RWPE2 (cell line): ENCODE data around the gene SUFU.
A peak's percentile ranks its signal among the peaks of the same experiment; 100 is the strongest.

Source experiments
- ATAC-seq: fragments of 200-7000 bp; cut with Tn5 transposase; 3 replicates; pipeline ENCODE4 v1.9.1; 2021; ENCODE audit warnings: low read depth
- DNase-seq: peaks from one replicate; pipeline ENCODE4 v3.0.0-alpha.2; 2020; ENCODE audit warnings: low spot score
- H3K27ac ChIP-seq: fragments of 450-650 bp; 2 replicates; pipeline ENCODE4 v1.5.1; 2017; ENCODE audit warnings: mild to moderate bottlenecking; ENCODE audit not compliant: poor library complexity, severe bottlenecking
- H3K27me3 ChIP-seq: fragments of 250-450 bp; sonication (Bioruptor Pico); 2 replicates; pipeline ENCODE4 v1.5.1; 2021; ENCODE audit warnings: mild to moderate bottlenecking, moderate library complexity; ENCODE audit not compliant: insufficient read depth, poor library complexity, severe bottlenecking
- H3K36me3 ChIP-seq: fragments of 250-450 bp; sonication (Bioruptor Pico); 2 replicates; pipeline ENCODE4 v1.5.1; 2020; ENCODE audit warnings: low read depth, mild to moderate bottlenecking, moderate library complexity
- H3K4me1 ChIP-seq: fragments of 250-450 bp; sonication (Bioruptor Pico); 2 replicates; pipeline ENCODE4 v1.5.1; 2021; ENCODE audit warnings: mild to moderate bottlenecking, moderate library complexity; ENCODE audit not compliant: insufficient read depth, poor library complexity, severe bottlenecking
- H3K4me3 ChIP-seq: fragments of 250-450 bp; sonication (Bioruptor Pico); 2 replicates; pipeline ENCODE4 v1.5.1; 2021; ENCODE audit warnings: mild to moderate bottlenecking, moderate library complexity; ENCODE audit not compliant: severe bottlenecking
- H3K9me3 ChIP-seq: fragments of 250-450 bp; sonication (Bioruptor Pico); 2 replicates; pipeline ENCODE4 v1.5.1; 2021; ENCODE audit warnings: mild to moderate bottlenecking, moderate library complexity; ENCODE audit not compliant: severe bottlenecking
- TF ChIP-seq, protein P1 (sequence below): fragments of 450-650 bp; IDR thresholded peaks from one replicate; pipeline ENCODE4 v1.5.1; 2017; ENCODE audit warnings: mild to moderate bottlenecking, moderate library complexity; ENCODE audit not compliant: poor library complexity, severe bottlenecking

SUFU gene

GRCh38 chr10:102583435-102584417 is 80.0 kb downstream of the SUFU start:
- peak; percentile 91 for ATAC-seq

DNA sequence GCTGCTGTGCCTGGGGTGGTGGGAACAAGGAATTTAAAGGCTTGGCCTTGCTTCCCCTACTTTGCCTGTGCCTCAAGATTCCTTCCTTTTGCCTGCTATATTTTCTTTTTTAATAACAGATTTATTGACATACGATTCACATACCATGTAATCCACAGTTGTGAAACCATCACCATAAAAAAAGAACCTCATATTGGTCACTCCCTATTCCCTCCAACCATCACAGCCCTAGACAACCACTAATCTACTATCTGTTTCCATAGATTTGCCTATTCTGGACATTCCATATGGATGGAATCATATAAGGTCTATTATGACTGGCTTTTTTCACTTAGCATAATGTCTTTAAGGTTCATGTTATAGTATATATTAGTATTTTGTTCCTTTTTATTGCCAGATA is 81.3 kb downstream of the SUFU start:
- no peaks in the 10 kb centered on the region for H3K9me3 ChIP-seq
- no peak overlapping the region for H3K4me3 ChIP-seq
- no peaks in the 10 kb centered on the region for H3K36me3 ChIP-seq
- H3K4me1 ChIP-seq, result no peaks in the 10 kb centered on the region
- no peaks in the 10 kb centered on the region for H3K27me3 ChIP-seq
- DNase-seq (no peak), ATAC-seq (no peak)
- TF ChIP-seq, protein P1, sequence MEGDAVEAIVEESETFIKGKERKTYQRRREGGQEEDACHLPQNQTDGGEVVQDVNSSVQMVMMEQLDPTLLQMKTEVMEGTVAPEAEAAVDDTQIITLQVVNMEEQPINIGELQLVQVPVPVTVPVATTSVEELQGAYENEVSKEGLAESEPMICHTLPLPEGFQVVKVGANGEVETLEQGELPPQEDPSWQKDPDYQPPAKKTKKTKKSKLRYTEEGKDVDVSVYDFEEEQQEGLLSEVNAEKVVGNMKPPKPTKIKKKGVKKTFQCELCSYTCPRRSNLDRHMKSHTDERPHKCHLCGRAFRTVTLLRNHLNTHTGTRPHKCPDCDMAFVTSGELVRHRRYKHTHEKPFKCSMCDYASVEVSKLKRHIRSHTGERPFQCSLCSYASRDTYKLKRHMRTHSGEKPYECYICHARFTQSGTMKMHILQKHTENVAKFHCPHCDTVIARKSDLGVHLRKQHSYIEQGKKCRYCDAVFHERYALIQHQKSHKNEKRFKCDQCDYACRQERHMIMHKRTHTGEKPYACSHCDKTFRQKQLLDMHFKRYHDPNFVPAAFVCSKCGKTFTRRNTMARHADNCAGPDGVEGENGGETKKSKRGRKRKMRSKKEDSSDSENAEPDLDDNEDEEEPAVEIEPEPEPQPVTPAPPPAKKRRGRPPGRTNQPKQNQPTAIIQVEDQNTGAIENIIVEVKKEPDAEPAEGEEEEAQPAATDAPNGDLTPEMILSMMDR, result no peak
- no peak overlapping the region for H3K27ac ChIP-seq

More at GRCh38 chr10:102583435-102584417, 80.0 kb downstream of the SUFU start:
- no peak for DNase-seq
- no peak overlapping the region for H3K4me3 ChIP-seq
- TF ChIP-seq, protein P1, result peak; percentile 91
- no peaks in the 10 kb centered on the region for H3K27me3 ChIP-seq
- no peak overlapping the region for H3K27ac ChIP-seq
- H3K36me3 ChIP-seq, result no peaks in the 10 kb centered on the region
- H3K4me1 ChIP-seq, result no peaks in the 10 kb centered on the region
- no peaks in the 10 kb centered on the region for H3K9me3 ChIP-seq

GRCh38 chr10:102586858-102587257 is 83.1 kb downstream of the SUFU start:
- H3K36me3 ChIP-seq, result no peaks in the 10 kb centered on the region
- H3K4me1 ChIP-seq, result no peaks in the 10 kb centered on the region
- DNase-seq (no peak), ATAC-seq (no peak)
- H3K4me3 ChIP-seq, result no peak overlapping the region
- H3K27ac ChIP-seq, result no peak overlapping the region
- H3K27me3 ChIP-seq, result no peaks in the 10 kb centered on the region
- TF ChIP-seq, protein P1, result no peak
- H3K9me3 ChIP-seq, result no peaks in the 10 kb centered on the region

DNA sequence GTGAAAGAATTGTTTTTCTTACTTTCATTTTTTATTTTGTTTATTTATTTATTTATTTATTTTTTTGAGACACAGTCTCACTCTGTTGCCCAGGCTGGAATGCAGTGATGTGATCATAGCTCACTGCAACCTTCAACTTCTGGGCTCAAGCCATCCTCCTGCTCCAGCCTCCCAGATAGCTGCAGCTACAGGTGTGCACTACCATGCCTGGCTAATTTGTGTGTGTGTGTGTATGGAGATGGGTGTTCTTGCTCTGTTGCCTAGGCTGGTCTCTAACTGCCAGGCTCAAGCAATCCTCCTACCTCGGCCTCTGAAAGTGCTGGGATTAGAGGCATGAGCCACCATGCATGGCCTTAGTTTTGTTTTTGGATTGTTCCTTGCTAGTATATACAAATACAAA is 85.1 kb downstream of the SUFU start:
- Histone ChIP-seq H3K4me3 (no peak overlapping the region), H3K27me3 (no peaks in the 10 kb centered on the region), H3K4me1 (no peaks in the 10 kb centered on the region), H3K36me3 (no peaks in the 10 kb centered on the region), H3K27ac (no peak overlapping the region), H3K9me3 (no peaks in the 10 kb centered on the region)
- ATAC-seq, result no peak
- DNase-seq, result no peak
- TF ChIP-seq, protein P1, result no peak
